OCI-LY1 (cell line): ENCODE measurements around the gene ERH.

Experiments used
- CTCF ChIP-seq: fragments of 200-600 bp; sonication (generic), shearing (Covaris generic); IDR thresholded peaks from 2 replicates; pipeline ENCODE4 v1.5.1; 2017; ENCODE audit warnings: mild to moderate bottlenecking, antibody characterized with exemption, low read length, moderate library complexity, mixed read lengths
- EZH2 ChIP-seq: fragments of 200-600 bp; sonication (generic), shearing (Covaris generic); IDR thresholded peaks from 2 replicates; pipeline ENCODE4 v1.8.0; 2017; ENCODE audit warnings: borderline replicate concordance, mixed run types, mild to moderate bottlenecking, antibody characterized with exemption, low read length, moderate library complexity, mixed read lengths

DNA sequence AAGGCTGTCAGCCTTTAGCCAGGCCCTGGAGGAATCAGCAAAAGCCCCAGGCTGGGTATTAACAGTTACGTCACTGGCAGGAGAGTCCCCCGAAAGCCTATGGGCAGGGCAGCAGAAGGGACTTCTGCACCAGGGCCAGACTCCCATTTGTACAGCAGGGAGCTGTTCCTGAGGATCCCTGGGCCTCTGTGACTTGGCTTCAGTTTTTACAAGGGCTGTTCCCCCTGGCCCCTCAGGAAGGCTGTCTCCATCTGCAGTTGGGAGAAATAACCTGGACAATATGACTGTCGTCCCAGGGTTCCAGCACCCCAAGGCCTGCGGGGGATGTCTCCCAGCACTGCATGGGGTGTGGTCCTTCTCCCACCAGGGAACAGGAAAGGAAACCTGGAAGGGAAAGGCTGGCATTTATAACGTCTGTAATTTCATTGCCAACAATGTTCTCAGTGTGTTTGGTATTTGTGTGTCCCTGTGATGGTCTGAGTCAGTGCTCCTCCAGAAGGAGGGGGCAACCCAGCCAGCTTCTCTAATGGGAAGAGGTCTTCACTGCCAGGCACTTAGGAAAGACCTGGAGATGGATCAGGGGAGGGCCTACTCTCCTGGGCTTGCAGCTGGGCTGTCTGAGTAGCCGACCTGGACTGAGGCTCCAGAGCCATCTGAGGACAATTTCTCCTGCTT, 42.4 kb downstream of the ERH start:
- TF ChIP-seq CTCF = no peak
- TF ChIP-seq EZH2 = no peak
